Osteoblast (primary cell): ENCODE results near the gene PRODH2. TPM values are rescaled to one million over a fixed set of nuclear protein-coding genes. Genes with fewer than 3 reads are reported as not detected.
A peak's percentile ranks its signal among the peaks of the same experiment; 100 is the strongest.

Experiments
- DNase-seq: peaks from one replicate; pipeline ENCODE4 v3.0.0; 2011; ENCODE audit warnings: low spot score, mixed read lengths; ENCODE audit not compliant: insufficient read length; ENCODE audit errors: missing footprints
- H2AFZ ChIP-seq: 2 replicates; pipeline ENCODE4 v1.6.0; 2011; ENCODE audit warnings: mild to moderate bottlenecking, low read length
- H3K27ac ChIP-seq: 2 replicates; pipeline ENCODE4 v1.5.1; 2011; ENCODE audit warnings: mild to moderate bottlenecking, low read depth, low read length, moderate library complexity
- H3K27me3 ChIP-seq: 2 replicates; pipeline ENCODE4 v1.6.0; 2012; ENCODE audit warnings: mild to moderate bottlenecking, control low read depth, inconsistent platforms, low read length, moderate library complexity; ENCODE audit not compliant: insufficient read depth
- H3K36me3 ChIP-seq: 2 replicates; pipeline ENCODE4 v1.5.1; 2011; ENCODE audit warnings: mild to moderate bottlenecking, low read length, control low read depth, moderate library complexity; ENCODE audit not compliant: insufficient read depth
- H3K4me1 ChIP-seq: 2 replicates; pipeline ENCODE4 v1.5.1; 2011; ENCODE audit warnings: mild to moderate bottlenecking, low read length, control low read depth, moderate library complexity; ENCODE audit not compliant: insufficient read depth
- H3K4me2 ChIP-seq: 2 replicates; pipeline ENCODE4 v1.6.0; 2011; ENCODE audit warnings: mild to moderate bottlenecking, low read length; ENCODE audit not compliant: insufficient read depth
- H3K4me3 ChIP-seq: fragments of 200-600 bp; sonication (generic); 3 replicates; pipeline ENCODE4 v1.5.1; 2012; ENCODE audit warnings: mild to moderate bottlenecking, low read length, inconsistent platforms; ENCODE audit not compliant: insufficient read depth
- H3K79me2 ChIP-seq: 2 replicates; pipeline ENCODE4 v1.6.0; 2012; ENCODE audit warnings: mild to moderate bottlenecking, low read length, control low read depth, inconsistent platforms; ENCODE audit not compliant: insufficient read depth
- H3K9me3 ChIP-seq: 2 replicates; pipeline ENCODE4 v1.5.1; 2011; ENCODE audit warnings: low read depth, low read length, control low read depth
- H4K20me1 ChIP-seq: 2 replicates; pipeline ENCODE4 v1.6.0; 2012; ENCODE audit warnings: mild to moderate bottlenecking, low read length, control low read depth; ENCODE audit not compliant: insufficient read depth
- CTCF ChIP-seq: IDR thresholded peaks from 2 replicates; pipeline ENCODE4 v1.5.1; 2011; ENCODE audit warnings: mild to moderate bottlenecking, low read depth, low read length, moderate library complexity; ENCODE audit errors: extremely low read depth
- total RNA-seq: library from RNA; depleted of rRNA; stranded (reverse); fragments of >200 nt; gene quantifications from 2 replicates; pipeline ENCODE4 v1.2.3, GENCODE V29; 2012

PRODH2 gene
- total RNA-seq, 1 donor, result not detected

DNA sequence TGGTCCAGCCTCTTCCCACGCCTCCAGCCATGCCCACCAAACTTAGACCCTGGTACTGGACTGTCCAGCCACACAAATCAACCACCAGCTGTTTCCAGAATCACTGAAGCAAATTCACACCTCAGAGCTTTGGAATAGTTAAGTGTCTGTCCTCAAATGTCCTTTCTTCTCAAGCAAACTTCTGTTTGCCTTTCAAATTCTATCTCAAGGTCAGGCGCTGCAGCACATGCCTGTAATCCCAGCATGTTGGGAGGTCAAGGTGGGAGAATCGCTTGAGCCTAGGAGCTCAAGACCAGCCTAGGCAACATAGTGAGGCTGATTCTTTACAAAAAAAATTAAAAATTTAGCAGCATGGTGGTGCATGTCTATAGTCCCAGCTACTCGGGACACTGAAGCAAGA, 19.4 kb upstream of the PRODH2 start:
- H3K4me1 ChIP-seq, result no peaks in the 10 kb centered on the region
- H4K20me1 ChIP-seq, result no peaks in the 10 kb centered on the region
- H3K36me3 ChIP-seq, result no peaks in the 10 kb centered on the region
- no peak overlapping the region for H3K4me2 ChIP-seq
- no peak overlapping the region for H3K4me3 ChIP-seq
- no peaks in the 10 kb centered on the region for H3K27me3 ChIP-seq
- no peak overlapping the region for H3K27ac ChIP-seq
- DNase-seq, result peak; percentile 54
- TF ChIP-seq CTCF, result no peak
- H2AFZ ChIP-seq, result no peak overlapping the region
- H3K79me2 ChIP-seq, result no peaks in the 10 kb centered on the region
- H3K9me3 ChIP-seq, result no peaks in the 10 kb centered on the region

DNA sequence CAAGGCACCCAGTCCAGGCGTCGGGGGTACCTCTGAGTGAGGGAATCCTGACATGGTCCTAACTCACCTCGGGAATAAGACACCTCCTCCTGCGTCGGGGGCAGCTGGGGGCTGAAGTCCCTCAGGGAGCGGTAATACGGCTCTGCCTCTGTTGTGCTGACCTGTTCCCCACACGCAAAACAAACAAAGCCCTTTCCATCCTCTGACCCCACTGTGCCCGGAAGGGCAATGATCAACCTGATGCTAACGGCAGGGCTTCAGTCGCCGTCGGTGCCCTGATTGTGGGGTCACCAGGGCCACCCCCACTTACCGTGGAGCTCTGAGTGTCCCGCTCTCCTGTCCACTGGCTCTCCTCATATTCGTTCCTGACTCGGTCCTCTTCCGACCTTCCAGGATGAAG, 18.3 kb upstream of the PRODH2 start:
- no peaks in the 10 kb centered on the region for H4K20me1 ChIP-seq
- no peak for DNase-seq
- H3K79me2 ChIP-seq, result no peaks in the 10 kb centered on the region
- H2AFZ ChIP-seq, result no peak overlapping the region
- TF ChIP-seq CTCF, result no peak
- no peaks in the 10 kb centered on the region for H3K27me3 ChIP-seq
- H3K4me3 ChIP-seq, result no peak overlapping the region
- H3K4me2 ChIP-seq, result no peak overlapping the region
- no peaks in the 10 kb centered on the region for H3K36me3 ChIP-seq
- no peaks in the 10 kb centered on the region for H3K9me3 ChIP-seq
- no peak overlapping the region for H3K27ac ChIP-seq
- H3K4me1 ChIP-seq, result no peaks in the 10 kb centered on the region

DNA sequence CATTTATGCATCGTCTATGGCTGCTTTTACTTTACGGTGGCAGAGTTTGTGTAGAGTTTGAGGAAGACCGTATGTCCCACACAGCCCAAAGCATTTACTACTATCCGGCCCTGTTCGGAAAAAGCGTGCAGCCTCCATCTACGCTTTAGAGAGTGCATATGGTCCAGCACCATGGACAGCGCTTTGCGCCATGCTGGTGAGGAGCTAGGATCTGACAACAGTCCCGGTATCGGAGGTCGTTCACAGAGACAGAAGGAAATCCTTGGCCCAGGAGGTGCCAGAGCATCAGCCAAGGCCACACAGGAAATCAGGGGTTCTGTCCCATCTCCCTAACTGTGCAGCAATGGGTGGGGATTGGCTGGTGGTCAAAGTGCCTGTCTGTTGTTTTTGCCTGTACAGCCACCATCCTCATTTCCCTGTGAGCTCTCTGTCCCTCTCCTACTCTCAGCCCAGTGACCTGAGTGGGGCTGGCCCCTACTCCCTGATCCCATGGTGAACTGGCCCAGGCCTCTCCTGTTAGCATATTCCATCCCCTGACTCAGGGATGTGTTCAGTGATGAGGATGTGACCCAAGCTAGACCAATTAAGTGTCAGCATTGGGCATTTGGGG, 16.2 kb upstream of the PRODH2 start:
- Histone ChIP-seq H3K36me3 (no peaks in the 10 kb centered on the region), H4K20me1 (no peaks in the 10 kb centered on the region), H2AFZ (no peak overlapping the region), H3K9me3 (no peaks in the 10 kb centered on the region), H3K4me3 (no peak overlapping the region), H3K4me2 (no peak overlapping the region), H3K4me1 (no peaks in the 10 kb centered on the region), H3K27ac (no peak overlapping the region), H3K79me2 (no peaks in the 10 kb centered on the region), H3K27me3 (no peaks in the 10 kb centered on the region)
- no peak for TF ChIP-seq CTCF
- peak; percentile 95 for DNase-seq

- Histone ChIP-seq H3K79me2 (no peaks in the 10 kb centered on the region), H3K27ac (no peak overlapping the region), H3K27me3 (no peaks in the 10 kb centered on the region), H3K4me1 (no peaks in the 10 kb centered on the region), H2AFZ (no peak overlapping the region), H4K20me1 (no peaks in the 10 kb centered on the region), H3K4me2 (no peak overlapping the region), H3K9me3 (no peaks in the 10 kb centered on the region), H3K36me3 (no peaks in the 10 kb centered on the region), H3K4me3 (no peak overlapping the region)
- DNase-seq, result no peak
- no peak for TF ChIP-seq CTCF
Observed at GRCh38 chr19:35824150-35824549, 11.5 kb upstream of the PRODH2 start.
